OCI-LY3 (cell line): Measurements from ENCODE around the gene ABHD5.

ENCODE experiments used
- H2AFZ ChIP-seq: fragments of 200-600, 300-600 bp; shearing (Covaris generic); 2 replicates; pipeline ENCODE4 v1.6.0; 2014; ENCODE audit warnings: antibody characterized with exemption, low read depth, low read length
- H3K27ac ChIP-seq: fragments of 200-600, 300-600 bp; sonication (generic); 2 replicates; pipeline ENCODE4 v1.5.1; 2014; ENCODE audit warnings: mild to moderate bottlenecking, low read length, moderate library complexity, mixed read lengths
- H3K27me3 ChIP-seq: fragments of 200-600, 300-600 bp; sonication (generic); 2 replicates; pipeline ENCODE4 v1.6.1; 2014; ENCODE audit warnings: low read depth, low read length, mixed read lengths
- H3K36me3 ChIP-seq: fragments of 200-600, 300-600 bp; sonication (generic); replicated peaks from 2 replicates; pipeline ENCODE3; 2014; ENCODE audit warnings: low read depth, low read length, mixed read lengths
- H3K4me1 ChIP-seq: fragments of 300-600, 200-600 bp; sonication (generic); 2 replicates; pipeline ENCODE4 v1.6.1; 2014; ENCODE audit warnings: low read length, mixed read lengths
- H3K4me2 ChIP-seq: fragments of 200-600, 300-600 bp; sonication (generic); 2 replicates; pipeline ENCODE4 v1.6.1; 2014; ENCODE audit warnings: low read length, mixed read lengths
- H3K4me3 ChIP-seq: fragments of 300-600, 200-600 bp; sonication (generic); 2 replicates; pipeline ENCODE4 v1.5.1; 2014; ENCODE audit warnings: antibody characterized with exemption, mild to moderate bottlenecking, low read length, moderate library complexity
- H3K79me2 ChIP-seq: fragments of 300-600, 200-600 bp; shearing (Covaris generic); 2 replicates; pipeline ENCODE4 v1.6.1; 2014; ENCODE audit warnings: mild to moderate bottlenecking, low read length, mixed read lengths
- H3K9ac ChIP-seq: fragments of 300-600, 200-600 bp; shearing (Covaris generic); 2 replicates; pipeline ENCODE4 v1.6.0; 2014; ENCODE audit warnings: mild to moderate bottlenecking, low read length, moderate library complexity
- H3K9me3 ChIP-seq: fragments of 200-600, 300-600 bp; shearing (Covaris generic); 2 replicates; pipeline ENCODE4 v1.6.1; 2014; ENCODE audit warnings: low read length, mixed read lengths; ENCODE audit not compliant: insufficient read depth
- H4K20me1 ChIP-seq: fragments of 200-600, 300-600 bp; sonication (generic); 2 replicates; pipeline ENCODE4 v1.6.1; 2016; ENCODE audit warnings: low read length, mixed read lengths; ENCODE audit not compliant: insufficient read depth
- EZH2phosphoT487 ChIP-seq: fragments of 200-600 bp; shearing (Covaris generic); IDR thresholded peaks from 2 replicates; pipeline ENCODE4 v1.6.1; 2018; ENCODE audit warnings: antibody characterized with exemption, mixed run types, low read depth
- TF ChIP-seq, protein P1 (sequence below): fragments of 200-600, 300-600 bp; sonication (generic); IDR thresholded peaks from 2 replicates; pipeline ENCODE4 v1.5.1; 2014; ENCODE audit warnings: antibody characterized with exemption, low read length, low read depth

ABHD5 gene

DNA sequence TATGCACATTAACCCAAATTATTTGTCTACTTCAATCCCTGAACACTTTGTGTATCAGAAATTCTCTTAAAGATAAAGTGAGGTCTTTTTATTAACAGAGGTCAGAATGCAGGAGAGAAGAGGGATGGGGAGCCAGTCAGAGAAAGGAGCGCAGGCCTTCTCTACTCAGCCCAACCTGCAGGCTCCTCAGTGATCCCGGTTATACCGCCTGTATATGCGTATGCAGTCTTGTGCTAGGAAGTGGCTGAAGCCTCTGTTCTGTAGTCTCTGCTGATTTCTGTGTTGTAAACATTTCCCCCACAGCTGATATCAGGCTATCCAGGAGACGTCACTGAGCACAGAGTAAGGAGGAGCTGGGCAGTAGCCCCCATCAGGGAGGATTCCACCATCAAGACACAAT lies 57.9 kb downstream of the ABHD5 start:
- H3K79me2 ChIP-seq = no peaks in the 10 kb centered on the region
- H2AFZ ChIP-seq = no peak overlapping the region
- TF ChIP-seq, protein P1, sequence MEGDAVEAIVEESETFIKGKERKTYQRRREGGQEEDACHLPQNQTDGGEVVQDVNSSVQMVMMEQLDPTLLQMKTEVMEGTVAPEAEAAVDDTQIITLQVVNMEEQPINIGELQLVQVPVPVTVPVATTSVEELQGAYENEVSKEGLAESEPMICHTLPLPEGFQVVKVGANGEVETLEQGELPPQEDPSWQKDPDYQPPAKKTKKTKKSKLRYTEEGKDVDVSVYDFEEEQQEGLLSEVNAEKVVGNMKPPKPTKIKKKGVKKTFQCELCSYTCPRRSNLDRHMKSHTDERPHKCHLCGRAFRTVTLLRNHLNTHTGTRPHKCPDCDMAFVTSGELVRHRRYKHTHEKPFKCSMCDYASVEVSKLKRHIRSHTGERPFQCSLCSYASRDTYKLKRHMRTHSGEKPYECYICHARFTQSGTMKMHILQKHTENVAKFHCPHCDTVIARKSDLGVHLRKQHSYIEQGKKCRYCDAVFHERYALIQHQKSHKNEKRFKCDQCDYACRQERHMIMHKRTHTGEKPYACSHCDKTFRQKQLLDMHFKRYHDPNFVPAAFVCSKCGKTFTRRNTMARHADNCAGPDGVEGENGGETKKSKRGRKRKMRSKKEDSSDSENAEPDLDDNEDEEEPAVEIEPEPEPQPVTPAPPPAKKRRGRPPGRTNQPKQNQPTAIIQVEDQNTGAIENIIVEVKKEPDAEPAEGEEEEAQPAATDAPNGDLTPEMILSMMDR = no peak
- no peak for TF ChIP-seq EZH2phosphoT487
- H3K36me3 ChIP-seq = peaks cover 4% of the 10 kb centered on the region
- no peak overlapping the region for H3K4me2 ChIP-seq
- H3K4me1 ChIP-seq = no peaks in the 10 kb centered on the region
- no peak overlapping the region for H3K27ac ChIP-seq
- H4K20me1 ChIP-seq = no peaks in the 10 kb centered on the region
- no peak overlapping the region for H3K4me3 ChIP-seq
- no peaks in the 10 kb centered on the region for H3K9me3 ChIP-seq
- H3K9ac ChIP-seq = no peak overlapping the region
- 0 out of 2 replicates have a peak, but pooled peaks cover 6% of the 10 kb centered on the region for H3K27me3 ChIP-seq

DNA sequence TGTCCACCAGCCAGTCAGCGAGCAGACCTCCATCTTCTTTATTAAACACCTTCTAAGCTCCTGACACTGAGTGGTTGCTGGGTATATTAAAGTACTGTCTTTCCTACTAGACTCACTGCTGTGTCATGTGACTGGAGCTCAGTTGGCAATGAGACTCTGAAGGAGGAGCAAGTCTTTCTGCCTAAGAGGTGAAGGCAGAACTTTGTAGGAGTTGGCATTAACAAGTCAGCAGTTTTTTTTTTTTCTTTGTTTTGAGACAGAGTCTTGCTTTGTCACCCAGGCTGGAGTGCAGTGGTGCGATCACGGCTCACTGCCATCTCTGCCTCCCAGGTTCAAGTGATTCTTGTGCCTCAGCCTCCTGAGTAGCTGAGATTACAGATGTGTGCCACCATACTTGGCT lies 62.2 kb downstream of the ABHD5 start:
- Histone ChIP-seq H3K4me1 (no peaks in the 10 kb centered on the region), H3K27me3 (peaks cover 32% of the 10 kb centered on the region), H4K20me1 (no peaks in the 10 kb centered on the region), H3K4me2 (no peak overlapping the region), H3K36me3 (no peaks in the 10 kb centered on the region), H3K4me3 (no peak overlapping the region), H3K27ac (no peak overlapping the region), H3K9ac (no peak overlapping the region), H2AFZ (no peak overlapping the region), H3K79me2 (no peaks in the 10 kb centered on the region), H3K9me3 (no peaks in the 10 kb centered on the region)
- TF ChIP-seq EZH2phosphoT487 = no peak
- TF ChIP-seq, protein P1 = no peak

GRCh38 chr3:43753741-43754715 lies 63.3 kb downstream of the ABHD5 start:
- TF ChIP-seq EZH2phosphoT487 = no peak
- no peak overlapping the region for H3K9ac ChIP-seq
- no peak overlapping the region for H2AFZ ChIP-seq
- no peak overlapping the region for H3K4me2 ChIP-seq
- H3K9me3 ChIP-seq = no peaks in the 10 kb centered on the region
- no peaks in the 10 kb centered on the region for H3K79me2 ChIP-seq
- no peaks in the 10 kb centered on the region for H3K4me1 ChIP-seq
- no peaks in the 10 kb centered on the region for H3K36me3 ChIP-seq
- H3K27me3 ChIP-seq = peaks cover 32% of the 10 kb centered on the region
- H3K27ac ChIP-seq = no peak overlapping the region
- H4K20me1 ChIP-seq = no peaks in the 10 kb centered on the region
- no peak overlapping the region for H3K4me3 ChIP-seq

DNA sequence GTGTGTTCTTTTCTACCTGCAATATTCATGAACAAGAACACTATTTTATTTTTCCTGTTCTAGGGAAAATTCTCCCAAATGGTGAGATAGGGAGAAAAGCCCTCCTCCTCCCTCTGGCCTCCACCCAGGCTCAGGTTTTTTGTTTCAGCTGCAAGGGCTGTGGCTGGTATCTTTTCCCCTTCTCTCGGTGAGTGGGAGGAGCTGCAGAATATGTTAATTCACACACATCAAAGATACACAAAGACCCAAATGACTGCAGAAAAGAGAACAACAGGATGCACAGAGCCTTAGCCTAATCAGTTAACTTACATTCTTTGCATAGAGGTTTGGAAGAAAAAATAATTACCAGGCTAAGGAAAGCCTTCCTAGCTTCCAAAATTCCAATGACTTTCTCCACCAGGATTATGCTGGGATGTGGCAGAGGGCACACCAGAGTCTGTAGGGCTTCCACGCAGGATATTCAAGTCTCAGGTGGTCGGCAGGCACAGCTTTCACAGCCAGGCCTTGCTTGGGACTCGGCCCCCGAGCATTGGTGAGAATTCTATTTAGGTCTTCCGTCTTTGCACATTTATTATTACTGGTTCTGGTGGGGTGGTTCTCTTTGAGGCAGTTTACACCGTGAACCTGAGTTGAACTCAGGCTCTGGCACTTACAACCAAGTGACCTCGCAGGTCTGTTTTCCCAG lies 64.9 kb downstream of the ABHD5 start:
- H3K4me3 ChIP-seq = no peak overlapping the region
- no peaks in the 10 kb centered on the region for H3K79me2 ChIP-seq
- no peaks in the 10 kb centered on the region for H3K36me3 ChIP-seq
- H3K4me1 ChIP-seq = peaks cover 8% of the 10 kb centered on the region
- no peak overlapping the region for H3K9ac ChIP-seq
- no peaks in the 10 kb centered on the region for H3K9me3 ChIP-seq
- no peak overlapping the region for H3K4me2 ChIP-seq
- no peak overlapping the region for H3K27ac ChIP-seq
- no peak overlapping the region for H2AFZ ChIP-seq
- H4K20me1 ChIP-seq = no peaks in the 10 kb centered on the region
- TF ChIP-seq EZH2phosphoT487 = no peak
- TF ChIP-seq, protein P1 = no peak
- H3K27me3 ChIP-seq = peaks cover 32% of the 10 kb centered on the region
